Activated CD4-positive, alpha-beta memory T cell treated with anti-CD3 and anti-CD28 coated beads for 36 hours (primary cell): ENCODE results near the gene BIRC5. TPM values are rescaled to one million over a fixed set of nuclear protein-coding genes. Genes with fewer than 3 reads are reported as not detected.

Experiments
- CTCF ChIA-PET: fragments of 350-600 bp; sonication (Branson Sonifier 250); formaldehyde crosslinking; loops from one replicate; lab custom pipeline; 2021; ENCODE audit warnings: antibody characterized with exemption, inconsistent platforms; lab: Charles Lee
- POLR2A ChIA-PET: fragments of 350-600 bp; sonication (Branson Sonifier 250); formaldehyde crosslinking; loops from one replicate; lab custom pipeline; 2021; ENCODE audit warnings: antibody characterized with exemption; lab: Charles Lee
- DNase-seq: peaks from one replicate; pipeline ENCODE4 v3.0.0-alpha.2; 2020
- H3K27ac Mint-ChIP-seq: one replicate; pipeline ENCODE4 v1.8.0; 2021; ENCODE audit warnings: mixed read lengths
- H3K27me3 Mint-ChIP-seq: one replicate; pipeline ENCODE4 v1.8.0; 2021; ENCODE audit warnings: mixed read lengths
- H3K36me3 Mint-ChIP-seq: one replicate; pipeline ENCODE4 v1.8.0; 2021; ENCODE audit warnings: mixed read lengths
- H3K4me1 Mint-ChIP-seq: one replicate; pipeline ENCODE4 v1.8.0; 2021; ENCODE audit warnings: low read depth, mixed read lengths
- H3K4me3 Mint-ChIP-seq: one replicate; pipeline ENCODE4 v1.8.0; 2021; ENCODE audit warnings: mild to moderate bottlenecking, mixed read lengths
- H3K9me3 Mint-ChIP-seq: one replicate; pipeline ENCODE4 v1.8.0; 2021; ENCODE audit warnings: mixed read lengths
- intact Hi-C: fragments of 100-400 bp; cut with micrococcal nuclease; formaldehyde crosslinking; loops from one replicate; pipeline ENCODE4 v1.15.1; 2023
- total RNA-seq, 2 experiments: library from RNA; stranded (reverse); gene quantifications; one replicate each; pipeline ENCODE4 v1.2.3, GENCODE V29; 2021

BIRC5 gene
- total RNA-seq, 2 experiments from 2014 or later, result 87.4 to 95.4 TPM

GRCh38 chr17:78264590-78264989 is 50.5 kb downstream of the BIRC5 start:
- no peak for DNase-seq
- peak overlapping the region; percentile 83 for H3K27ac Mint-ChIP-seq
- CTCF ChIA-PET, result no interaction called here
- H3K27me3 Mint-ChIP-seq, result no peaks in the 10 kb centered on the region
- H3K36me3 Mint-ChIP-seq, result no peaks in the 10 kb centered on the region
- intact Hi-C loops, result no loop called here
- H3K9me3 Mint-ChIP-seq, result no peaks in the 10 kb centered on the region
- POLR2A ChIA-PET, result interaction anchor here (0.6 kb wide), 1 partner anchor 23 kb away, joined by 4 read pairs; no protein-coding TSS in a partner anchor
- H3K4me1 Mint-ChIP-seq, result peaks cover 32% of the 10 kb centered on the region
- H3K4me3 Mint-ChIP-seq, result no peak overlapping the region

GRCh38 chr17:78265121-78265520 is 51.1 kb downstream of the BIRC5 start:
- H3K27ac Mint-ChIP-seq, result no peak overlapping the region
- H3K4me3 Mint-ChIP-seq, result no peak overlapping the region
- CTCF ChIA-PET, result no interaction called here

GRCh38 chr17:78266231-78266631 is 52.2 kb downstream of the BIRC5 start:
- POLR2A ChIA-PET, result no interaction called here
- DNase-seq, result no peak
- H3K4me1 Mint-ChIP-seq, result peaks cover 26% of the 10 kb centered on the region

More at GRCh38 chr17:78265121-78265520, 51.1 kb downstream of the BIRC5 start:
- no peak for DNase-seq
- Mint-ChIP-seq H3K36me3 (no peaks in the 10 kb centered on the region), H3K9me3 (no peaks in the 10 kb centered on the region), H3K27me3 (no peaks in the 10 kb centered on the region), H3K4me1 (peaks cover 27% of the 10 kb centered on the region)
- intact Hi-C loops, result no loop called here
- POLR2A ChIA-PET, result no interaction called here

GRCh38 chr17:78266771-78267170 is 52.7 kb downstream of the BIRC5 start:
- Mint-ChIP-seq H3K27ac (no peak overlapping the region), H3K9me3 (no peaks in the 10 kb centered on the region), H3K4me3 (no peak overlapping the region), H3K27me3 (no peaks in the 10 kb centered on the region), H3K4me1 (peaks cover 29% of the 10 kb centered on the region), H3K36me3 (no peaks in the 10 kb centered on the region)
- ChIA-PET POLR2A (no interaction called here), CTCF (no interaction called here)
- DNase-seq, result no peak
- intact Hi-C loops, result no loop called here

More at GRCh38 chr17:78266231-78266631, 52.2 kb downstream of the BIRC5 start:
- Mint-ChIP-seq H3K4me3 (no peak overlapping the region), H3K27ac (no peak overlapping the region), H3K27me3 (no peaks in the 10 kb centered on the region), H3K36me3 (no peaks in the 10 kb centered on the region), H3K9me3 (no peaks in the 10 kb centered on the region)
- CTCF ChIA-PET, result no interaction called here
- intact Hi-C loops, result no loop called here

- ChIA-PET POLR2A (no interaction called here), CTCF (no interaction called here)
- H3K27me3 Mint-ChIP-seq, result no peaks in the 10 kb centered on the region
- H3K36me3 Mint-ChIP-seq, result no peaks in the 10 kb centered on the region
- H3K9me3 Mint-ChIP-seq, result no peaks in the 10 kb centered on the region
- intact Hi-C loops, result no loop called here
- no peak overlapping the region for H3K27ac Mint-ChIP-seq
- DNase-seq, result no peak
- H3K4me3 Mint-ChIP-seq, result no peak overlapping the region
- peaks cover 32% of the 10 kb centered on the region for H3K4me1 Mint-ChIP-seq
Measured at GRCh38 chr17:78267253-78268073, 53.4 kb downstream of the BIRC5 start.

- H3K4me3 Mint-ChIP-seq, result no peak overlapping the region
- no peak for DNase-seq
- no peaks in the 10 kb centered on the region for H3K27me3 Mint-ChIP-seq
- ChIA-PET CTCF (no interaction called here), POLR2A (no interaction called here)
- no peaks in the 10 kb centered on the region for H3K36me3 Mint-ChIP-seq
- H3K4me1 Mint-ChIP-seq, result peaks cover 31% of the 10 kb centered on the region
- H3K27ac Mint-ChIP-seq, result no peak overlapping the region
- no peaks in the 10 kb centered on the region for H3K9me3 Mint-ChIP-seq
- intact Hi-C loops, result no loop called here
Measured at GRCh38 chr17:78268191-78268874, 54.3 kb downstream of the BIRC5 start.

GRCh38 chr17:78268951-78269905 is 55.2 kb downstream of the BIRC5 start:
- Mint-ChIP-seq H3K4me1 (peaks cover 31% of the 10 kb centered on the region), H3K27me3 (no peaks in the 10 kb centered on the region), H3K4me3 (no peak overlapping the region), H3K9me3 (no peaks in the 10 kb centered on the region), H3K36me3 (no peaks in the 10 kb centered on the region), H3K27ac (no peak overlapping the region)
- DNase-seq, result no peak
- intact Hi-C loops, result no loop called here
- POLR2A ChIA-PET, result no interaction called here
- CTCF ChIA-PET, result no interaction called here

GRCh38 chr17:78269955-78270381 is 55.9 kb downstream of the BIRC5 start:
- ChIA-PET CTCF (interaction anchor here (1.3 kb wide), 1 partner anchor 19 kb away, joined by 5 read pairs; no protein-coding TSS in a partner anchor), POLR2A (no interaction called here)
- Mint-ChIP-seq H3K4me1 (peaks cover 27% of the 10 kb centered on the region), H3K27ac (no peak overlapping the region), H3K9me3 (no peaks in the 10 kb centered on the region), H3K4me3 (no peak overlapping the region), H3K36me3 (no peaks in the 10 kb centered on the region), H3K27me3 (no peaks in the 10 kb centered on the region)
- intact Hi-C loops, result no loop called here
- DNase-seq, result no peak

GRCh38 chr17:78271419-78272170 is 57.5 kb downstream of the BIRC5 start:
- intact Hi-C loops, result no loop called here
- Mint-ChIP-seq H3K4me1 (peaks cover 35% of the 10 kb centered on the region), H3K27ac (no peak overlapping the region), H3K27me3 (no peaks in the 10 kb centered on the region), H3K4me3 (no peak overlapping the region), H3K9me3 (no peaks in the 10 kb centered on the region), H3K36me3 (no peaks in the 10 kb centered on the region)
- POLR2A ChIA-PET, result no interaction called here
- no peak for DNase-seq
- CTCF ChIA-PET, result interaction anchor here (1.3 to 1.6 kb wide), 2 partner anchors 20 to 21 kb away, joined by 5 to 10 read pairs; no protein-coding TSS in a partner anchor

- Mint-ChIP-seq H3K9me3 (no peaks in the 10 kb centered on the region), H3K27me3 (no peaks in the 10 kb centered on the region), H3K27ac (no peak overlapping the region), H3K4me3 (no peak overlapping the region), H3K4me1 (peaks cover 35% of the 10 kb centered on the region), H3K36me3 (no peaks in the 10 kb centered on the region)
- DNase-seq, result peak; percentile 86
- intact Hi-C loops, result no loop called here
- ChIA-PET POLR2A (interaction anchor here (1.4 kb wide), 1 partner anchor 15 kb away, joined by 3 read pairs; no protein-coding TSS in a partner anchor), CTCF (interaction anchor here (1.6 kb wide), 1 partner anchor 22 kb away, joined by 10 read pairs; no protein-coding TSS in a partner anchor)
Measured at GRCh38 chr17:78272181-78272913, 58.3 kb downstream of the BIRC5 start.
